NOMO-1 treated with DMSO at 0.1 percent for 48 hours (cell line): ENCODE data around the gene GALNT13.

Experiments used
- DNase-seq: peaks from one replicate; lab custom pipeline; 2025; ENCODE audit not compliant: unreplicated experiment; lab: John Stamatoyannopoulos, UW

GALNT13 gene

GRCh38 chr2:153871231-153872221 lies at the start of gene GALNT13:
GALNT13 (plus strand) TSS chr2:153871922.
- no peak for DNase-seq

DNA sequence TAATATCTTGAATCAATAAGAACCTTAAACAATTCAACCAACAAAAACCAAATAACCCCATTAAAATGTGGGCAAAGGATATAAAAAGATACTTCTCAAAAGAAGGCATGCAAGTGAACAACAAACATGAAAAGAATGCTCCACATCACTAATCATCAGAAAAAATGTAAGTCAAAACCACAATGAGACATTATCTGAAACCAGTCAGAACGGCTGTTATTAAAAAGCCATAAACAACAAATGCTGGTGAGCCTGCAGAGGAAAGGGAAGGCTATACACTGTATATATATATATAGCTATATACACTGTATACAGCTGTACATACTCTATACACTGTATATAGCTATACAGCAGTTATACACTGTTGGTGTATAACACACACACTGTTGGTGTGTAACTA lies 47.8 kb upstream of the GALNT13 start:
- no peak for DNase-seq

DNA sequence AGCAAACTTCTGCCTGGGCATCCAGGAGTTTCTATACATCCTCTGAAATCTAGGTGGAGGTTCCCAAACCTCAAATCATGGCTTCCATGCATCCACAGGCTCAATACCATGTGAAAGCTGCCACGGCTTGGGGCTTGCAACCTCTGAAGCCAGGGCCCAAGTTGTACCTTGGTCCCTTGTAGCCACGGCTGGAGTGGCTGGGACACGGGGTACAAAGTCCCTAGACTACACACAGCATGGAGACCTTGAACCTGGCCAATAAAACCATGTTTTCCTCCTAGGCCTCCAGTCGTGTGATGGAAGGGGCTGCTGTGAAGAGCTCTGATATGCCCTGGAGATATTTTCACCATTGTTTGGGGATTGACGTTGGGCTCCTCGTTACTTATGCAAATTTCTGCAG lies 43.4 kb upstream of the GALNT13 start:
- DNase-seq: no peak

- DNase-seq: no peak
These were observed 37.1 kb upstream of the GALNT13 start for GRCh38 chr2:153834662-153835061.

- no peak for DNase-seq
These were observed 13.5 kb upstream of the GALNT13 start for GRCh38 chr2:153858250-153858649.

GRCh38 chr2:153864022-153864421 lies 7.7 kb upstream of the GALNT13 start:
- no peak for DNase-seq

DNA sequence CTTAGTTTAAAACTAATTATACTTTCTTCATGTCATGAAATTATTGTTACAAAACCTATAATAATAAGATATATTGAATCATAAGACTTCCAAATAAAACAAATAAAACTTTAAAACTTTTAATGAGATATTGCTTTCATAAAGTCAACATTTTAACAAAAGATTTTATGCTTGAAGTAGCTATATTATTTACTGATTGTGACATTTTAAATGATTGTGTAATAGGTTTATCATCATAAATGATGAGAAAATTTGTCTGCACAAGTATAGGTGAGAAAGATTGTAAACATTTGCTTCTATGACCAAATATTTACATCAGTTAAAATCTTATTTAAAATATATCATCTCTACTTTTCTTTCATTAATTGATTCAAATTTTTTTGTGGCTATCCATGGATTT lies 5.1 kb upstream of the GALNT13 start:
- no peak for DNase-seq

DNA sequence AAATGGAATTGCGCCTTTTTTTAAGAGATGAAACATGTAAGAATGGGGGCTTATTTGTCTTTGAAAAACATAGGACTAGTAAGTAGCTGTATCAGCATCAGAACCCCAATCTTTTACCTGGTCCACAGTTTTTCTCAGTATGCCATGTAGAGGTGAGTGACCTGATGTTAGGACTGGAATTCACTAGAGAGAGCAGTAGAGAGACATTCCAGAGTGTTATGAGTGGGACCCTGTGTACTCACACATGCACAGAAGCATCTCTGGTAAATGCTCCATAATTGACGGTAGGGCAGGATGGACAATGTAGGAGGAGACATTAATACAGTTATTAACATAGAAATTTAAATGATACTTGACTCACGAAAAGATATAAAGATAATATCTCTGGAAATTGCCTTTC lies 1.4 kb upstream of the GALNT13 start:
- no peak for DNase-seq

DNA sequence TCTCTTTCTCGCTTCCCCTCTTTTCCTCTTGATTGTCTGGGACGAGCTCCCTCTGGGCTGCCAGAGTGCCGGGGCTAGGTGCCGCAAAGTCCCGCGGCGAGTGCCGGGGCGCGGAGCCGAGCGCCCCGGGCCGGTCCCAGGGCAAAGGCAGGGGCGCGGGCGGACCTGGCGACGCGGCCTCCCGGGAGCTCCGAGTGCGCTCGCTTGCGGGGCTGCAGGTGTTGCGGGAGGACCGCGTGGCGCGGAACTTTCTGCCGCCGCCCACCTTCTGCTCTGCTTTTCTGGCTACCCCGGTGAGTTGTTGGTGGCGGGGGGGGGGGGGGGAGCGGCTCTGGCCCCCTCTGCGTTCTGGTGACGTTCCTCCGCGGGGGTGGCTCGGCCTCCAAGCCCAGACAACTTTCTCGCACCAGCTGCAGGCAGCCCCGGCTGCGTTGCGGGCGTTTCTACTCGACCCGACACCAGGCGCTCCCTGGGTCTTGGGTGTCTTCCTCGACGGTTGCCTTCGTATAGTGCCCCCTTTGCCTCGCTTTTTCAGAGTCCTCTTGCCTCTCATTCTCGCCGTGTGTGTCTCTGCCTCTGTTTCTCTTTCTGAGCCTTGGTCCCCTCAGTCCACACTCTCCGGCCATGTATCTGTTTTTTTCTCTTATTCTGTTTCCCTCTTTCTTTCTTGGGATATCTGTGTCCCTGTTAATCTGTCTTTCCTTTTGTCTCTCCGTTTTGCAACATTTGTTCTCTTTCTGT lies 759 bp downstream of the GALNT13 start:
- DNase-seq: no peak

DNA sequence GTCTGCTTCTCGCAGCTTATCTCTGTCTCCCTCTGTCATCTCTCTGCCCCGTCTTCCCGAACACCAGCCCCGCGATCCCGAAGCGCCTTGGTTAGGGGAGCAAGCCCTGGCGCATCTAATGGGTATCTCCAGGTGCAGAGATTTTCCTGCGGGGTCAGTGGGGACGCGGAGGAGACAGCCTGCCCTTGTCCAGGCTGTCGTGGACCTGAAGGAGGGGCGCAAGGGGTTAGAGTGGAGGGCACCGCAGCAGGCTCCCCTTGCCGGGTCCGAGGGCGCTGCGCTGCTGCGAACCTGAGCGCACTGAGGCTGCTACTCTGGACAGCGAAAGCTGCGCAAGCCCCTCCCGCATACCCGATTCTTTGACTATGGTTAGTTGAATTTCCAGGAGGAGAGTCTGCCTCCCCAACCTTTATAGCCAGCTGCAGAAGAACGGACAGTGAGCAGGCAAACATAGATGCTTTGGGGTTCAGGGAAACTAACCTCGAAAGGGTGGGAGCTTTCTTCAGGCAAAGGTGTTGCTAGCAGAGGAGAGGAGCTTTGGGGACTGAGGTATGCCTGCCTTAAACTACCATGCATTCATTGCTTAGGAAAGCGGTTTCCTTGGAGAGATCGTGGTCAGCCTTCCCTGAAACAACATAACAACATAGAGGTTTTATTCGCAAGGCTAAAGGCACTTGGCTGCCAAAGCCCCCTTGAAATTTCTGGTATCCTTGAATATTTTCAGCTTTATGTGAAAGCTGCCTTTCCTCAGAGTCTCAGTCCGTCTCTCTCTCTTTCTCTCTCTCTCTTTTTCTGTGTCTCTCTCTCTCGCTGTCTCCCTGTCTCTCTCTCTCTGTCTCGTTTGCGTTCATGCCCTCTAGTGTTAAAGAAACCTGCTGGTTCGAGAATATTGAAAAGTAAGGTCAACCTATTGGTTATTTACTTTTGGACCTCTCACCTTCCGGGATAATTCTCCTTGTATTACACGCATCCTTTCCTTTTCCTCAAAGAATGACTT lies 1.6 kb downstream of the GALNT13 start:
- no peak for DNase-seq

DNA sequence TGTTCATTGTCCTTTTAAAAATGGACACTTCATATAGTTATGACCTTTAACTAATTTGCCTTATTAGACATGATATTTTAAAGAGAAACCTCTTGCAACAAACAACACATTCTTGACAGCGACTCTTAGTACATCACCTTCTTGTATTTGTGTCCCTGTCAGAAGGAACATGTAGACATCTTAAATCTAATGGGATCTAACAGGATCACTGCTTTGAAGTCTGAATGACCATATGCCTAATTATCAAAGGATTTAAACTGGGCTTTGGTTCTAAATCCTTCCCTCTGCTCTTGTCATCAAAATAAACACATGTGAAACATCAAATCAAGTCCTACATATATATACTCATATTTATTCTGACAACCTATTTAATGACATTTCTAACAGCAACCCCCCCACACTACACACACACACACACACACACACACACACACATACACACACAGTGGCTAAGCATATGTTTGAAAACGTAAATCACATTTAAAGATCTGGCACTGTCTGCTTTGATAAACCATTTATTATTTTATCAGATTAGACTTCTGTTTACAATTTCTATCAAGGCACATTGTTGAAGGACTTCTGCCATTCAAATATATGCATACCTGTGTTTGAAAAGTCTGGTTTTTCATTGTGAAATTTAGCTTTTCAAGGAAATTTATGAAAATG lies 4.2 kb downstream of the GALNT13 start:
- DNase-seq: no peak

- DNase-seq: no peak
These were observed 9.2 kb downstream of the GALNT13 start for GRCh38 chr2:153880926-153881325.

DNA sequence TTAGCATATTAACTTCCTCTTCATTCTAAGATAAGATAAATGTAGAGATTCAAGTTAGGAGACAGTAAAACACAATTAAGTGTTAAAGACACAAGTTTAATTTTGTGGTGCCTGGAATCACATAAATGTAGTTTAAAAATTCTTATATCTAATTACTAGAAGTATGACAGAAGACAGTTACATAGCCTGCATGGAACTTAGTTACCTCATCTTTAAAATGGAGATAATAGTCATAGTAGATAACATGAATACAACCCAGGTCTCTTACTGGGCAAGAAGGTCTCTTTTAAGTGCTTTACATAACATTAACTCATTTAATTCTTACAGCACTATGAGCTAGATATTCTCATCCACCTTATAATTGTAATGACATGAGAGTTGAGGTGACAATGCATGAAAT lies 15.1 kb downstream of the GALNT13 start:
- no peak for DNase-seq

- DNase-seq: no peak
These were observed 18.9 kb downstream of the GALNT13 start for GRCh38 chr2:153890576-153890975.

GRCh38 chr2:153891051-153891450 lies 19.3 kb downstream of the GALNT13 start:
- no peak for DNase-seq

- DNase-seq: no peak
These were observed 41.2 kb downstream of the GALNT13 start for GRCh38 chr2:153912798-153913396.

GRCh38 chr2:153917570-153917969 lies 45.8 kb downstream of the GALNT13 start:
- no peak for DNase-seq

DNA sequence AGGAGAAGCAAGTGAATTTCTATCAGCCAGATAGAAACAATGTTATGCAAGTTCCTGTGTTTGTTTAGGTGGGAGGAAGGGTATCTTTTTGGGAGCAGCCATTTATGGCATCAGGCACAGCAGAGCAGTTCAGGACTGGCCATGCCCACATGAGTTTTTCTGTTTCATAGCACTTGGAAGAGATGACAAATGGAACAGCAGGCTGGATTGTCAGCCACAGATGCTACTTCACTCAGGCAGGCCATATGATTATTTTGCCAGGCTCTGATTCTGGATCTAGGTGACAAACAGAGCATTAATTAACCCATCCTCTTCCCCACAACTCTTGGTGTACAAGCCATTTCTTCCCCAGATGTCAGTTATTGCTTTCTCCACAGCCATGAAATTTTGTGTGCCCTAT lies 63.8 kb downstream of the GALNT13 start:
- DNase-seq: no peak

GRCh38 chr2:153939124-153939796 lies 67.5 kb downstream of the GALNT13 start:
- DNase-seq: no peak
